Measurements from ENCODE around the gene PFDN5. TPM values are rescaled to one million over a fixed set of nuclear protein-coding genes. Genes with fewer than 3 reads are reported as not detected.
A peak's percentile ranks its signal among the peaks of the same experiment; 100 is the strongest.

The PFDN5 gene
- total RNA-seq, 2 experiments from 2014 or later, result 264 to 348 TPM

- DNase-seq (ENCODE audit: low spot score), result peak; percentile 73
- Histone ChIP-seq H3K9me2 (ENCODE audit: insufficient read depth, low read length) (no peaks in the 10 kb centered on the region), H3K36me3 (ENCODE audit: insufficient read depth, low read length) (peaks cover 90% of the 10 kb centered on the region), H4K20me1 (ENCODE audit: insufficient read depth, low read length) (no peaks in the 10 kb centered on the region), H3K9me3 (ENCODE audit: low read length) (no peaks in the 10 kb centered on the region), H3K79me2 (ENCODE audit: insufficient read depth, low read depth, low read length) (no peaks in the 10 kb centered on the region), H2AFZ (ENCODE audit: low read length) (no peak overlapping the region), H3K4me3 (ENCODE audit: low read depth, low read length, poor library complexity, severe bottlenecking) (no peak overlapping the region), H3K4me1 (ENCODE audit: insufficient read depth, low read length, poor library complexity, severe bottlenecking) (no peaks in the 10 kb centered on the region), H3K4me2 (ENCODE audit: low read length) (no peak overlapping the region), H3K27ac (ENCODE audit: low read depth, low read length, poor library complexity, severe bottlenecking) (no peak overlapping the region)
- no TSS peak for BruUV-seq (replicated peaks)
- ChIA-PET CTCF (ENCODE audit: unreplicated experiment) (interaction anchor here (0.6 to 1.4 kb wide), 4 partner anchors 19 to 221 kb away, joined by 3 to 4 read pairs (median 3); no protein-coding TSS in a partner anchor), POLR2A (interaction anchor here (1.4 kb wide), 1 partner anchor 33 kb away, joined by 3 read pairs; the partner anchor contains the start of gene AAAS)
- intact Hi-C loops (cut with micrococcal nuclease; ENCODE audit: unreplicated experiment), result loop anchor here (1.0 kb wide), 2 partner anchors 74 to 128 kb away; no protein-coding TSS in a partner anchor
- TF ChIP-seq CTCF (conservative IDR thresholded peaks at IDR 0.05; ENCODE audit: low read length), result peak; percentile 90
- TF ChIP-seq EZH2phosphoT487 (IDR thresholded peaks at IDR 0.05; ENCODE audit: borderline replicate concordance, low read depth, low read length), result no peak
Observed at GRCh38 chr12:53287741-53288216, 7.6 kb upstream of the PFDN5 start.

- Histone ChIP-seq H4K20me1 (ENCODE audit: insufficient read depth, low read length) (no peaks in the 10 kb centered on the region), H2AFZ (ENCODE audit: low read length) (no peak overlapping the region), H3K9me3 (ENCODE audit: low read length) (no peaks in the 10 kb centered on the region), H3K36me3 (ENCODE audit: insufficient read depth, low read length) (peaks cover 90% of the 10 kb centered on the region), H3K27ac (ENCODE audit: low read depth, low read length, poor library complexity, severe bottlenecking) (no peak overlapping the region), H3K4me3 (ENCODE audit: low read depth, low read length, poor library complexity, severe bottlenecking) (no peak overlapping the region), H3K9me2 (ENCODE audit: insufficient read depth, low read length) (no peaks in the 10 kb centered on the region), H3K4me2 (ENCODE audit: low read length) (no peak overlapping the region), H3K4me1 (ENCODE audit: insufficient read depth, low read length, poor library complexity, severe bottlenecking) (no peaks in the 10 kb centered on the region), H3K79me2 (ENCODE audit: insufficient read depth, low read depth, low read length) (no peaks in the 10 kb centered on the region)
- no peak for DNase-seq (ENCODE audit: low spot score)
- intact Hi-C loops (cut with micrococcal nuclease; ENCODE audit: unreplicated experiment), result no loop called here
- CTCF ChIA-PET (ENCODE audit: unreplicated experiment), result interaction anchor here (0.6 to 1.4 kb wide), 4 partner anchors 19 to 221 kb away, joined by 3 to 4 read pairs (median 3); no protein-coding TSS in a partner anchor
- BruUV-seq (replicated peaks), result no TSS peak
- POLR2A ChIA-PET, result interaction anchor here (0.8 kb wide), 1 partner anchor 20 kb away, joined by 3 read pairs; the partner anchor contains the start of gene ESPL1
- no peak for TF ChIP-seq CTCF (conservative IDR thresholded peaks at IDR 0.05; ENCODE audit: low read length)
Observed at GRCh38 chr12:53288322-53288721, 7.0 kb upstream of the PFDN5 start.

- POLR2A ChIA-PET, result interaction anchor here (0.9 kb wide), 1 partner anchor 130 kb away, joined by 3 read pairs; no protein-coding TSS in a partner anchor
- BruUV-seq (replicated peaks), result no TSS peak
- H4K20me1 ChIP-seq (ENCODE audit: insufficient read depth, low read length), result no peaks in the 10 kb centered on the region
- no peaks in the 10 kb centered on the region for H3K9me2 ChIP-seq (ENCODE audit: insufficient read depth, low read length)
- H3K36me3 ChIP-seq (ENCODE audit: insufficient read depth, low read length), result peaks cover 89% of the 10 kb centered on the region
- H3K9me3 ChIP-seq (ENCODE audit: low read length), result no peaks in the 10 kb centered on the region
- no peak overlapping the region for H2AFZ ChIP-seq (ENCODE audit: low read length)
- no peaks in the 10 kb centered on the region for H3K79me2 ChIP-seq (ENCODE audit: insufficient read depth, low read depth, low read length)
- DNase-seq (ENCODE audit: low spot score), result no peak
- TF ChIP-seq EZH2phosphoT487 (IDR thresholded peaks at IDR 0.05; ENCODE audit: borderline replicate concordance, low read depth, low read length) (no peak), CTCF (conservative IDR thresholded peaks at IDR 0.05; ENCODE audit: low read length) (no peak)
- no peak overlapping the region for H3K27ac ChIP-seq (ENCODE audit: low read depth, low read length, poor library complexity, severe bottlenecking)
- no peak overlapping the region for H3K4me2 ChIP-seq (ENCODE audit: low read length)
- peaks cover 3% of the 10 kb centered on the region for H3K4me1 ChIP-seq (ENCODE audit: insufficient read depth, low read length, poor library complexity, severe bottlenecking)
- no peak overlapping the region for H3K4me3 ChIP-seq (ENCODE audit: low read depth, low read length, poor library complexity, severe bottlenecking)
- CTCF ChIA-PET (ENCODE audit: unreplicated experiment), result no interaction called here
- intact Hi-C loops (cut with micrococcal nuclease; ENCODE audit: unreplicated experiment), result no loop called here
Observed at GRCh38 chr12:53289891-53290290, 5.5 kb upstream of the PFDN5 start.
